CD4-positive, alpha-beta memory T cell (primary cell): ENCODE results near the gene CATSPERB. TPM values are rescaled to one million over a fixed set of nuclear protein-coding genes. Genes with fewer than 3 reads are reported as not detected.

ENCODE experiments used
- CTCF ChIA-PET: fragments of 350-600 bp; sonication (Branson Sonifier 250); formaldehyde crosslinking; loops from one replicate; lab custom pipeline; 2021; ENCODE audit warnings: inconsistent platforms; ENCODE audit not compliant: partially characterized antibody; lab: Charles Lee
- POLR2A ChIA-PET: fragments of 350-600 bp; sonication (Branson Sonifier 250); formaldehyde crosslinking; loops from one replicate; lab custom pipeline; 2021; ENCODE audit not compliant: partially characterized antibody; lab: Charles Lee
- DNase-seq, 5 donors: peaks; one replicate each; pipeline versions ENCODE4 v3.0.0 to v3.0.0-alpha.2; 2020 to 2022; ENCODE audit warnings: mixed read lengths in 1 of 5
- H3K27ac ChIP-seq: one replicate; pipeline ENCODE4 v1.7.0; 2013; ENCODE audit warnings: low read depth, low read length
- H3K27me3 ChIP-seq: 2 replicates; pipeline ENCODE4 v1.7.0; 2013; ENCODE audit warnings: mild to moderate bottlenecking, low read length, moderate library complexity; ENCODE audit not compliant: insufficient read depth
- H3K36me3 ChIP-seq: 2 replicates; pipeline ENCODE4 v1.7.0; 2013; ENCODE audit warnings: mild to moderate bottlenecking, low read length, moderate library complexity; ENCODE audit not compliant: insufficient read depth
- H3K4me1 ChIP-seq: 2 replicates; pipeline ENCODE4 v1.7.0; 2013; ENCODE audit warnings: mild to moderate bottlenecking, low read length, moderate library complexity; ENCODE audit not compliant: insufficient read depth
- H3K4me3 ChIP-seq, 2 donors: one replicate each; pipeline ENCODE4 v1.7.0; 2013; ENCODE audit warnings: low read length in 2 of 2, mild to moderate bottlenecking in 1 of 2
- H3K9me3 ChIP-seq, 2 donors: one replicate each; pipeline ENCODE4 v1.7.0; 2013; ENCODE audit warnings: low read length in 2 of 2, control low read depth in 1 of 2; ENCODE audit not compliant: control insufficient read depth in 1 of 2
- H3K27ac Mint-ChIP-seq, 7 donors: one replicate each; pipeline ENCODE4 v1.8.0; 2020 to 2021; ENCODE audit warnings: mixed read lengths in 7 of 7, mild to moderate bottlenecking in 6 of 7, inconsistent platforms in 3 of 7, moderate library complexity in 3 of 7
- H3K27me3 Mint-ChIP-seq, 2 donors: one replicate each; pipeline ENCODE4 v1.8.0; 2020 to 2021; ENCODE audit warnings: mixed read lengths in 2 of 2
- H3K36me3 Mint-ChIP-seq, 2 donors: one replicate each; pipeline ENCODE4 v1.8.0; 2020 to 2021; ENCODE audit warnings: mixed read lengths in 2 of 2, inconsistent platforms in 1 of 2, mild to moderate bottlenecking in 1 of 2
- H3K4me1 Mint-ChIP-seq, 4 donors: one replicate each; pipeline ENCODE4 v1.8.0; 2020 to 2021; ENCODE audit warnings: mixed read lengths in 4 of 4, mild to moderate bottlenecking in 1 of 4
- H3K4me3 Mint-ChIP-seq, 8 donors: one replicate each; pipeline ENCODE4 v1.8.0; 2020 to 2021; ENCODE audit warnings: mixed read lengths in 8 of 8, mild to moderate bottlenecking in 7 of 8, moderate library complexity in 6 of 8, inconsistent platforms in 3 of 8
- H3K9me3 Mint-ChIP-seq, 8 donors: one replicate each; pipeline ENCODE4 v1.8.0; 2020 to 2021; ENCODE audit warnings: mixed read lengths in 8 of 8, mild to moderate bottlenecking in 5 of 8, inconsistent platforms in 3 of 8, moderate library complexity in 1 of 8
- intact Hi-C: fragments of 100-400 bp; cut with micrococcal nuclease; formaldehyde crosslinking; loops from one replicate; pipeline ENCODE4 v1.15.1; 2023
- polyA plus RNA-seq, 2 donors: library from polyadenylated mRNA; unstranded; fragments of 300-500 nt; fragmentation: Illumina TruSeq; gene quantifications; one replicate each; pipeline ENCODE4 v1.2.3, GENCODE V29; 2021
- total RNA-seq, 2 experiments: library from RNA; stranded (reverse); gene quantifications; one replicate each; pipeline ENCODE4 v1.2.3, GENCODE V29; 2021

CATSPERB gene
- total and polyA plus RNA-seq, 4 experiments from 2014 or later: 1.2 to 6.7 (median 3.7) TPM

DNA sequence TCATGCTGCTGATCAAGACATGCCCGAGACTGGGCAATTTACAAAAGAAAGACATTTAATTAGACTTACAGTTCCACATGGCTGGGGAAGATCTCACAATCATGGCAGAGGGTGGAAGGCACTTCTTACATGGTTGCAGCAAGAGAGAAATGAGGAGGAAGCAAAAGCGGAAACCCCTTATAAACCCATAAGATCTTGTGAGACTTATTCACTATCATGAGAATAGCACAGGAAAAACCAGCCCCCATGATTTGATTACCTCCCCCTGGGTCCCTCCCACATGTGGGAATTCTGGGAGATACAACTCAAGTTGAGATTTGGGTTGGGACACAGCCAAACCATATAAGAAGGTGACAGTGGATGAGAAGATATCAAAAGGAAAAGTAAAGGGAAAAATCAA is 78.4 kb downstream of the CATSPERB start:
- no peaks in the 10 kb centered on the region for H3K4me1 ChIP-seq
- no peak for DNase-seq
- Mint-ChIP-seq H3K27me3 (no peaks in the 10 kb centered on the region), H3K9me3 (peaks cover 0 to 4% (median under 1%) of the 10 kb centered on the region in 8 donors), H3K27ac (no peak overlapping the region), H3K36me3 (peaks cover 0 to 26% of the 10 kb centered on the region in 2 donors), H3K4me1 (peaks cover 0 to 1% (median 0%) of the 10 kb centered on the region in 4 donors), H3K4me3 (no peak overlapping the region)
- no peaks in the 10 kb centered on the region for H3K36me3 ChIP-seq
- intact Hi-C loops: loop anchor here (5.0 kb wide), 2 partner anchors 259 to 344 kb away; no protein-coding TSS in a partner anchor
- H3K9me3 ChIP-seq: no peaks in the 10 kb centered on the region
- ChIA-PET POLR2A (no interaction called here), CTCF (no interaction called here)
- H3K27ac ChIP-seq: no peak overlapping the region
- H3K4me3 ChIP-seq: no peak overlapping the region
- no peaks in the 10 kb centered on the region for H3K27me3 ChIP-seq

DNA sequence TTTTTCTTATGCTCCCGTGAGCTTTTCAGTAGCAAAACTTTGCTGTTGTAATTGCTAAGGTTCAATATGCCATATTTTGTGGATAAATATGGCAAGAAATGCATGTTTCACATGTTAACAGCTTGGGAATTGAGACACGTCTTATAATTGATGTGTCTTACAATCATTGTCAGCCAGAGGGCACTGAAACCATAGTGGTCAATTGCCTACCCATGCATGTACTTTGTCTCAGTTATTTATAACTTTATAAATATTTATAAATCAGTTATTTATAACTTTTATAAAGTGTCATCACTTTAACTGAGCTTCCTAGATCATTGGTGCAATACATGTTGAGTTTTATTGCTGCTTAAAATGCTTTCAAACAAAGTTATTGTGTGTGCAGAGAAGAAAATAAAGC is 82.0 kb downstream of the CATSPERB start:
- Mint-ChIP-seq H3K36me3 (peaks cover 3 to 14% of the 10 kb centered on the region in 2 donors), H3K9me3 (peaks cover 0 to 6% (median 4%) of the 10 kb centered on the region in 8 donors), H3K27me3 (no peaks in the 10 kb centered on the region), H3K4me3 (no peak overlapping the region), H3K4me1 (peaks cover 0 to 6% (median 2%) of the 10 kb centered on the region in 4 donors), H3K27ac (no peak overlapping the region)
- Histone ChIP-seq H3K4me3 (no peak overlapping the region), H3K4me1 (no peaks in the 10 kb centered on the region), H3K27me3 (no peaks in the 10 kb centered on the region), H3K36me3 (no peaks in the 10 kb centered on the region), H3K27ac (no peak overlapping the region), H3K9me3 (no peaks in the 10 kb centered on the region)
- intact Hi-C loops: loop anchor here (5.0 kb wide), 2 partner anchors 262 to 347 kb away; no protein-coding TSS in a partner anchor
- CTCF ChIA-PET: interaction anchor here (0.6 to 4.5 kb wide), 13 partner anchors 9 to 363 kb away, joined by 3 to 54 read pairs (median 3); partner anchors contain the start of gene TC2N
- DNase-seq: peak in 4 of 5 donors; percentile 9 to 43 (median 24)
- POLR2A ChIA-PET: interaction anchor here (1.0 kb wide), 1 partner anchor 222 kb away, joined by 3 read pairs; no protein-coding TSS in a partner anchor

DNA sequence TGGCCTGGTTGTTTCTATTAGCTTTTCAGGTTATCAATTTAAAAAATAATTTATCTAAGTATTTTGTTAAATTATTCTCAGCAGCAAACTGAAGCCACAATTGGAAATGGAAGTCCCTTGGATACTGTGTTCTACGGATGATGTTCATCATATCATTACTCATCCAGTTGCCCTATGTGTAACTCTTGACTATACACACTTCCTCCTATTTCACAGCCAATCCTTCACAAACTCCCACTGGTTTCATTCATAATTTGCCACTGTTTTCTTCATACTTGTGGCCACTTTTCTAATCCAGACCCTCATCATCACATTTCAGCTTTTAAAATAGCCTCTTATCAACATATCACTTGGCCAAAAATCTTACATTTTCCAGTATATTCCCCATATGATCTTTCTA is 84.0 kb downstream of the CATSPERB start:
- no peaks in the 10 kb centered on the region for H3K4me1 ChIP-seq
- ChIA-PET POLR2A (no interaction called here), CTCF (interaction anchor here (0.6 to 4.5 kb wide), 3 partner anchors 264 to 472 kb away, joined by 3 to 54 read pairs (median 20); no protein-coding TSS in a partner anchor)
- peaks cover 0 to 6% (median 4%) of the 10 kb centered on the region in 8 donors for H3K9me3 Mint-ChIP-seq
- H3K36me3 Mint-ChIP-seq: peaks cover 3 to 9% of the 10 kb centered on the region in 2 donors
- H3K4me3 Mint-ChIP-seq: no peak overlapping the region
- no peaks in the 10 kb centered on the region for H3K27me3 Mint-ChIP-seq
- H3K27ac Mint-ChIP-seq: no peak overlapping the region
- H3K36me3 ChIP-seq: no peaks in the 10 kb centered on the region
- H3K4me1 Mint-ChIP-seq: peaks cover 0 to 6% (median 1%) of the 10 kb centered on the region in 4 donors
- no peaks in the 10 kb centered on the region for H3K27me3 ChIP-seq
- H3K4me3 ChIP-seq: no peak overlapping the region
- no peak overlapping the region for H3K27ac ChIP-seq
- intact Hi-C loops: no loop called here
- H3K9me3 ChIP-seq: no peaks in the 10 kb centered on the region
- DNase-seq: no peak

DNA sequence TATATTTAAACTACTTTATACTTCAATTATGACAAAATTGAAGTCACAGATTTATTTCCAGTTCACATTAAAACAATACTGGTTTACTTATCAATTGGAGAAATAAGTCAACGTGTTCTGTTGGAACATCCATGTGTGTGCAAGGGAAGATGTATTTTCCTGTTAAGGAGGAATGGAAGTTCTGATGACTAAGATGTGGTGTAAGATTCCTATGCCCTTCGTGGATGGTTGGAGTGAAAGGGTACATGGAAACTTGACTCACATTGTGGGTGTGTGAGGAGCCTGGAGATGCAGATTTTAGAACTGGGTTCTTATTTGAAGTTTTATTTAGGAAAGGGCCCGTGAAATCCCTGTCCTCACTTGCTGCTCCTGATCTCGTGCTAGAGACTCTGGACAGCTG is 95.3 kb downstream of the CATSPERB start:
- Histone ChIP-seq H3K9me3 (no peaks in the 10 kb centered on the region), H3K4me1 (no peaks in the 10 kb centered on the region), H3K27me3 (no peaks in the 10 kb centered on the region), H3K4me3 (no peak overlapping the region), H3K36me3 (no peaks in the 10 kb centered on the region), H3K27ac (no peak overlapping the region)
- POLR2A ChIA-PET: no interaction called here
- Mint-ChIP-seq H3K9me3 (peaks cover 0 to 3% (median 0%) of the 10 kb centered on the region in 8 donors), H3K4me3 (no peak overlapping the region), H3K4me1 (no peaks in the 10 kb centered on the region), H3K36me3 (peaks cover 0 to 3% of the 10 kb centered on the region in 2 donors), H3K27ac (no peak overlapping the region), H3K27me3 (no peaks in the 10 kb centered on the region)
- intact Hi-C loops: no loop called here
- CTCF ChIA-PET: no interaction called here
- DNase-seq: no peak

DNA sequence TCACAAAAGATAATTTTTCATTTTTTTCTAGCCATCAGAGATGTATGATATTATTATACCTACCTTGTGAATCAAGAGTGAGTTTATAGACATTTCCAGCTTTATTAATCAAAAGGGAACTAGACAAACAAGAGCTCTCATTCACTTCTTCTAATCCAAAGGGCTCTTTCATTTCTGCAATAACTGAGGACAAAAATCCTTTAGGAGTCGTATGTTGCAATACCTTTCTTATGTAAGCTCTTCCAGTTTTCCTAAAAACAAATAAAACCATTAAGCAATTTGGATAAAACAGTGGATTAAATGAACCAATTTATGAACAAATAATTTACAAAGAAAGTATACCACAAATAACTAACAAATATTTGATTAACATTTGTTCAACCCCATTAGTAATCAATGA is 107.1 kb downstream of the CATSPERB start:
- Histone ChIP-seq H3K9me3 (no peaks in the 10 kb centered on the region), H3K4me3 (no peak overlapping the region), H3K4me1 (no peaks in the 10 kb centered on the region), H3K36me3 (no peaks in the 10 kb centered on the region), H3K27me3 (no peaks in the 10 kb centered on the region), H3K27ac (no peak overlapping the region)
- ChIA-PET POLR2A (no interaction called here), CTCF (no interaction called here)
- Mint-ChIP-seq H3K27me3 (peaks cover 2 to 3% of the 10 kb centered on the region in 2 donors), H3K4me3 (no peak overlapping the region), H3K27ac (no peak overlapping the region), H3K36me3 (peaks cover 2 to 11% of the 10 kb centered on the region in 2 donors), H3K9me3 (peaks cover 0 to 2% (median 0%) of the 10 kb centered on the region in 8 donors), H3K4me1 (no peaks in the 10 kb centered on the region)
- intact Hi-C loops: no loop called here
- no peak for DNase-seq

DNA sequence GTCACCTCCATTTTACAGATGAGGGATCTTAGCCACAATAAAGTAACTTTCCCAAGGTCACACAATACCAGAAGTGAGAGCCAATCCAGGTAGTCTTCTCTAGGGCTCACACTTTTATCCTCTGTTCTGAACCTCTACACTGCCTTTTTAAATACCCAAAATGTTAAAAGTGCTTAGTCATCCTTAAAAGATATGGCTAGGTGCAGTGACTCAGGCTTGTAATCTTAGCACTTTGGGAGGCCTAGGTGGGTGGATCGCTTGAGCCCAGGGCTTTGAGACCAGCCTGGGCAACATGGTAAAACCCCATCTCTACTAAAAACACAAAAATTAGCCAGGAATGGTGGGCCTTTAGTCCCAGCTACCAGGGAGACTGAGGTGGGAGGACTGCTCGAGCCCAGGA is 117.7 kb downstream of the CATSPERB start:
- no peaks in the 10 kb centered on the region for H3K4me1 Mint-ChIP-seq
- no peaks in the 10 kb centered on the region for H3K9me3 Mint-ChIP-seq
- H3K27me3 Mint-ChIP-seq: no peaks in the 10 kb centered on the region
- no peak for DNase-seq
- Histone ChIP-seq H3K4me1 (no peaks in the 10 kb centered on the region), H3K9me3 (no peaks in the 10 kb centered on the region), H3K27me3 (no peaks in the 10 kb centered on the region), H3K4me3 (no peak overlapping the region), H3K36me3 (no peaks in the 10 kb centered on the region), H3K27ac (no peak overlapping the region)
- intact Hi-C loops: no loop called here
- no peak overlapping the region for H3K4me3 Mint-ChIP-seq
- ChIA-PET POLR2A (no interaction called here), CTCF (no interaction called here)
- H3K27ac Mint-ChIP-seq: no peak overlapping the region
- H3K36me3 Mint-ChIP-seq: peaks cover 0 to 4% of the 10 kb centered on the region in 2 donors

DNA sequence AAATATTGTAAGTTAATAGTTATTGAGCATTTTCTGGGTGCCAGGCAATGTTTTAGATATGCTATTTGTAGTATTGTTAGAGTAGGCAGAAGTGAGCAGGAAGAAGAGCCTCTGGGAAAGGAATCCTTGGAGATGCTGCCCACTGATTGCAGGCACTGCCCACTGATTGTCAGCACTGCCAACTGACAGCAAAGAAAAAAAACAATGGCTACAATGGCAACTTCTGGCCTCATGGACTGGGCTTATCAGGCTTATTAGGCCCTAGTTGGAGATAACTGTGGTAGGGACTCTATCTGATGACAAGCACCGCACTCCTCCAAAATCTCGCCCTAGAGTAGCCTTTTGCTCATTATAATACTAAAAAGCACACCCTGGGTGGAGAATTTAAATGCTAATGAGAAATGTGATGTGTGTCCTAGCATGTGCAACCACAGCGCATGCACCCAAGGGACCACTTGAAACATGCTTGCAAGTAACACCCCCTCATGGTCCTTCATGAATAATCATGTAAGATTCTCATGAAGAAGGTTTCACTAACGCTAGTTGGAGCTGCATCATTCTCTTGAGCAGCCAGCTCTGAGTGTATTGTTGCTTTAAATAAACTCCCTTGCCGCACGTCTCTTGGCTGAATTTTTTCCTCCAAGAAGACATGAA is 118.3 kb downstream of the CATSPERB start:
- ChIA-PET CTCF (no interaction called here), POLR2A (no interaction called here)
- no peak overlapping the region for H3K4me3 Mint-ChIP-seq
- no peak overlapping the region for H3K4me3 ChIP-seq
- no peak overlapping the region for H3K27ac ChIP-seq
- H3K27ac Mint-ChIP-seq: no peak overlapping the region
- DNase-seq: no peak
- no peaks in the 10 kb centered on the region for H3K4me1 ChIP-seq
- H3K9me3 Mint-ChIP-seq: no peaks in the 10 kb centered on the region
- no peaks in the 10 kb centered on the region for H3K4me1 Mint-ChIP-seq
- no peaks in the 10 kb centered on the region for H3K27me3 ChIP-seq
- no peaks in the 10 kb centered on the region for H3K36me3 ChIP-seq
- peaks cover 0 to 4% of the 10 kb centered on the region in 2 donors for H3K36me3 Mint-ChIP-seq
- H3K9me3 ChIP-seq: no peaks in the 10 kb centered on the region
- intact Hi-C loops: no loop called here
- H3K27me3 Mint-ChIP-seq: no peaks in the 10 kb centered on the region
